SU-DHL-6 (cell line): Measurements from ENCODE around the gene UTS2B.

Experiments
- H2AFZ ChIP-seq: fragments of 200-600 bp; sonication (generic); 2 replicates; pipeline ENCODE4 v1.6.1; 2014; ENCODE audit warnings: low read depth, mild to moderate bottlenecking, moderate library complexity, mixed read lengths, antibody characterized with exemption, low read length; ENCODE audit not compliant: severe bottlenecking
- H3F3A ChIP-seq: fragments of 200-600 bp; shearing (Covaris generic); 2 replicates; pipeline ENCODE4 v1.6.0; 2016; ENCODE audit warnings: antibody characterized with exemption, mild to moderate bottlenecking; ENCODE audit not compliant: insufficient read depth
- H3K27ac ChIP-seq: fragments of 200-600 bp; sonication (generic); 2 replicates; pipeline ENCODE4 v1.5.1; 2016; ENCODE audit warnings: low read depth, mild to moderate bottlenecking, low read length, moderate library complexity, mixed read lengths
- H3K27me3 ChIP-seq: fragments of 200-600 bp; sonication (generic), shearing (Covaris generic); 2 replicates; pipeline ENCODE4 v1.6.0; 2014; ENCODE audit warnings: mild to moderate bottlenecking, low read length
- H3K36me3 ChIP-seq: fragments of 200-600 bp; sonication (generic); 2 replicates; pipeline ENCODE4 v1.6.1; 2014; ENCODE audit warnings: mild to moderate bottlenecking, low read length, mixed read lengths
- H3K4me2 ChIP-seq: fragments of 300-600, 200-600 bp; shearing (Covaris generic), sonication (generic); 2 replicates; pipeline ENCODE4 v1.6.0; 2014; ENCODE audit warnings: low read length, low read depth, mild to moderate bottlenecking; ENCODE audit not compliant: poor library complexity, severe bottlenecking
- H3K4me3 ChIP-seq: fragments of 200-600 bp; sonication (generic); 2 replicates; pipeline ENCODE4 v1.5.1; 2014; ENCODE audit warnings: antibody characterized with exemption, low read length, mild to moderate bottlenecking, mixed read lengths; ENCODE audit not compliant: insufficient read depth, poor library complexity, severe bottlenecking
- H3K79me2 ChIP-seq: fragments of 200-600 bp; sonication (generic); 2 replicates; pipeline ENCODE4 v1.6.1; 2014; ENCODE audit warnings: mild to moderate bottlenecking, low read length, moderate library complexity; ENCODE audit not compliant: insufficient read depth
- H3K9ac ChIP-seq: fragments of 200-600 bp; sonication (generic); 2 replicates; pipeline ENCODE4 v1.7.0; 2014; ENCODE audit warnings: mild to moderate bottlenecking, low read length
- H3K9me2 ChIP-seq: fragments of 200-600 bp; sonication (generic); replicated peaks from 2 replicates; pipeline ENCODE4 v1.6.1; 2014; ENCODE audit warnings: low read length; ENCODE audit not compliant: insufficient read depth
- H3K9me3 ChIP-seq: fragments of 200-600 bp; sonication (generic); 2 replicates; pipeline ENCODE4 v1.6.1; 2014; ENCODE audit warnings: low read length, mixed read lengths; ENCODE audit not compliant: insufficient read depth
- H4K20me1 ChIP-seq: fragments of 200-600 bp; sonication (generic); 2 replicates; pipeline ENCODE4 v1.6.1; 2014; ENCODE audit warnings: low read depth, mild to moderate bottlenecking, antibody characterized with exemption, low read length, moderate library complexity, mixed read lengths
- CTCF ChIP-seq: fragments of 200-600 bp; sonication (generic); IDR thresholded peaks from one replicate; pipeline ENCODE4 v1.5.1; 2017; ENCODE audit warnings: antibody characterized with exemption, mild to moderate bottlenecking, low read length, moderate library complexity; ENCODE audit not compliant: insufficient read depth, poor library complexity, severe bottlenecking
- EZH2phosphoT487 ChIP-seq: fragments of 200-600 bp; sonication (generic), shearing (Covaris generic); conservative IDR thresholded peaks from 2 replicates; pipeline ENCODE4 v1.6.1; 2018; ENCODE audit warnings: mild to moderate bottlenecking, antibody characterized with exemption, low read length, moderate library complexity, mixed read lengths

The UTS2B gene

GRCh38 chr3:191343115-191343514 lies 12.8 kb upstream of the UTS2B start:
- Histone ChIP-seq H3K4me3 (no peak overlapping the region), H3K9ac (no peak overlapping the region), H3K9me2 (no peaks in the 10 kb centered on the region), H3K27me3 (no peaks in the 10 kb centered on the region), H3K9me3 (no peaks in the 10 kb centered on the region), H3K4me2 (no peak overlapping the region), H4K20me1 (no peaks in the 10 kb centered on the region), H3K36me3 (no peaks in the 10 kb centered on the region), H2AFZ (no peak overlapping the region), H3K27ac (no peak overlapping the region), H3K79me2 (no peaks in the 10 kb centered on the region), H3F3A (no peaks in the 10 kb centered on the region)
- TF ChIP-seq CTCF (no peak), EZH2phosphoT487 (no peak)

DNA sequence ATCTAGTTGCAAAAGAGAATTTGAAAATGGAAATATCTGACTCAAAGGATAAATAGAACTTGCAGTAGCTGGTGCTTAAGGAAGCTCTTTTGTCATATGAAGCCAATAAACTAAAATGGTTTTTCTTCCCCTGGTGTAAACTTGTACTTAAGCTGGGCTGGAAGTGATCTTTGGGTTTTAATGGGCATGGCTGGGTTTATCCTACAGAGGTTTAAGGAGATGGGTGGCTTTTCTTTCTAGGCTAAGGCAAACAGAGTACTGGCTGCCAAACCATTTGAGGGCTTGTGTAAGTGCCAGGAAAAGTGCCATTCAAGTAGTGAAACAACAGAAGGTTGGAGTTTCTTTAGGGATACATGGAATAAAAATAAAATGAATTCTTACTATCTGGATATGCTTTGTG lies 12.1 kb upstream of the UTS2B start:
- TF ChIP-seq CTCF (no peak), EZH2phosphoT487 (no peak)
- Histone ChIP-seq H3K9me3 (no peaks in the 10 kb centered on the region), H3F3A (no peaks in the 10 kb centered on the region), H3K9me2 (no peaks in the 10 kb centered on the region), H3K27ac (no peak overlapping the region), H3K4me2 (no peak overlapping the region), H3K4me3 (no peak overlapping the region), H3K36me3 (no peaks in the 10 kb centered on the region), H2AFZ (no peak overlapping the region), H3K9ac (no peak overlapping the region), H3K79me2 (no peaks in the 10 kb centered on the region), H4K20me1 (no peaks in the 10 kb centered on the region), H3K27me3 (no peaks in the 10 kb centered on the region)

- no peak overlapping the region for H3K4me3 ChIP-seq
- no peaks in the 10 kb centered on the region for H3K79me2 ChIP-seq
- TF ChIP-seq EZH2phosphoT487, result no peak
- TF ChIP-seq CTCF, result no peak
- H3K36me3 ChIP-seq, result no peaks in the 10 kb centered on the region
- no peak overlapping the region for H3K27ac ChIP-seq
- no peaks in the 10 kb centered on the region for H3K9me3 ChIP-seq
- H4K20me1 ChIP-seq, result no peaks in the 10 kb centered on the region
- no peak overlapping the region for H3K9ac ChIP-seq
- H2AFZ ChIP-seq, result no peak overlapping the region
- no peaks in the 10 kb centered on the region for H3K27me3 ChIP-seq
- H3F3A ChIP-seq, result no peaks in the 10 kb centered on the region
- H3K4me2 ChIP-seq, result no peak overlapping the region
- H3K9me2 ChIP-seq, result no peaks in the 10 kb centered on the region
Observed at GRCh38 chr3:191342006-191342405, 11.7 kb upstream of the UTS2B start.

GRCh38 chr3:191340966-191341365 lies 10.6 kb upstream of the UTS2B start:
- H3K4me2 ChIP-seq, result no peak overlapping the region
- H3K27ac ChIP-seq, result no peak overlapping the region
- no peaks in the 10 kb centered on the region for H3F3A ChIP-seq
- no peaks in the 10 kb centered on the region for H3K36me3 ChIP-seq
- no peaks in the 10 kb centered on the region for H4K20me1 ChIP-seq
- no peaks in the 10 kb centered on the region for H3K9me2 ChIP-seq
- H3K27me3 ChIP-seq, result no peaks in the 10 kb centered on the region
- no peaks in the 10 kb centered on the region for H3K9me3 ChIP-seq
- TF ChIP-seq EZH2phosphoT487 (no peak), CTCF (no peak)
- no peak overlapping the region for H3K9ac ChIP-seq
- H3K79me2 ChIP-seq, result no peaks in the 10 kb centered on the region
- H3K4me3 ChIP-seq, result no peak overlapping the region
- H2AFZ ChIP-seq, result no peak overlapping the region
